NCI-H2081 treated with DMSO at 0.1 percent for 48 hours (cell line): ENCODE data around the gene DNAJC22.
"Not testable (repeated sequence)": the region's sequence is repeated elsewhere in the genome, so short reads cannot be mapped to it uniquely, and the experiment has no call there.

Experiments used
- DNase-seq: peaks from one replicate; lab custom pipeline; 2025; lab: John Stamatoyannopoulos, UW

DNAJC22 gene

DNA sequence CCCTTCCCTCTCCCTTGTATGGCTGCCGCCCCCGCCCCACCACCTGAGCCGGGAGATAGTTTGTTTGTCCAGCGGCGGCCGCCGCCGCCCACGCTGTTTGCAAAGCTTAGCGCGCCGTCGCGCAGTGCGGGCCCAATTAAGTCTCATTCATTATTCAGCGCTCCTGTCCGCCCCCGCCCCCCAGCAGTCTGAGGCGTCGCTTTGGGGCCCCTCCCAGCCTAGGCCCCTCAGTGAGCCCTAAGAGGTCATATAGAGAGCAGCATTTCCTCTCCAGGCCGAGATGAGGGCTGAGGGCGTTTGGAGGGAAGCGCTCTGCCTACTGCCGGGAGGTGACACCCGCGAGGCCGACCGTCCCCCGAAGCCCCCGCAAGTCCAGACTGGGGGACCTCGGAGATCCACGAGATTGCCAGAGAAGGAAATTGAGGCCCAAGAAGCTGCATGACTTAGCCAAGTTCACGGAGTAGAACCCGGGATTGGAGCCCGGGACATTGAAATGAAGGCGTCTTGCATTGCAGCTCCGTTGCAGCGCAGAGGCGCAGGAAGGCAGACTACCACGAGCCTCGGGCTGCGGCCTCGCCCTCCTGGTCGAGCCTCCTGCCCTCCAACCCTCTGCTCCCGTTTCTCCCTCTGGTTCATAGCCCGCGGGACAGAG is at the start of gene DNAJC22:
DNAJC22 (plus strand) TSS at position 230 of the 652 bp plus-strand sequence. CDS start 1,985 bp downstream, outside the sequence.
- no peak for DNase-seq

DNA sequence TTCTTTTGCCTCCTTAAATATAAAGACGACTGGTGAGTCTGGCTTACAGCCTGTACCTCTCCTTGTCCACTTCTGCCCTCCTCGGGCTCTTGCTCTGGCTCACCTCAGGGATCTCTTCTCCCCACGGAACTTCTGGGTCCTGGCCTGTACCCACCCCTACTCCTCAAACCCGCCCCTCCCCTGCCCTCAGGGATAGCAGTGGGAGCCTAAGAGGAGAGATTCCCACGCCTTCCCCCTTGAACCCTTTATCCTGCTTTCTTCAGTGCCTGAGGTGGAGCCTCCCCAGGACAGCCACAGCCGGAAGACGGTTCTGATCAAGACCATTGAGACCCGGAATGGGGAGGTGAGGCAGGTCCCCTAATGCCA is 49.0 kb upstream of the DNAJC22 start:
- DNase-seq: no peak

- no peak for DNase-seq
Observed at GRCh38 chr12:49298160-49298559, 48.5 kb upstream of the DNAJC22 start.

GRCh38 chr12:49301760-49302159 is 44.9 kb upstream of the DNAJC22 start:
- DNase-seq: no peak

GRCh38 chr12:49304161-49304560 is 42.5 kb upstream of the DNAJC22 start:
- no peak for DNase-seq

DNA sequence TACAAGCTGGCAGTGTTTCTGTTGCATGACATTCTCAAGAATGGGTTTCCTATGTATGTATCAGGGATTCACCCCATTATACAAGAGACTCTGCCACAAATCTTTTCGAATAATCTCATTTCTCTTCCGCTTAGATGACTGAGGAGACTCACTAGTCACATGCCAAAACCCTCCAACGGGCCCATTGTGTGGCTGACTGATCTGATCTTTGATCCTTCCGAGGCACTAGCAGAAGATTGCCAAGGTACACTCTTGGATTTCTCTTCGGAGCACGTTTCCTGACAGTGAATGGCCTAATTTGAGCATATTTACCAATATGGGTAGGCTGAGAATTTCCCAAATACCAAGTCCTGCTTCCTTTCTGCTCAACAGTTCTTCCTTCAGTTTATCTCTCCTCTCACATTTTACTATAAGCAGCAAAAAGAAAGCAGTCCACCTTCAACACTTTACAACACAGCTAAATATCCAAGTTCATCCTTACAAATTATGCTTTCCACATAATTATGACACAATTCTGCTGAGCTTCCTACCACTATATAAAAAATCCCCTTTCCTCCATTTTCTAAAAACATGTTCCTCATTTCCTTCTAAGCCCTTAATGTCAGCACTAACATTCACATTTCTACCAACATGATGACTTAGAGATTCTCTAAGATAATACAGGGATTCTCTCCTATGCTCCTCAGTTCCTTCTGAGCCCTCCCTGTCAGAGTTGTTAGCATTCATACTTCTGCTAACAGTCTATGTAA is 40.8 kb upstream of the DNAJC22 start:
- no peak for DNase-seq

- DNase-seq: no peak
Observed at GRCh38 chr12:49309386-49309785, 37.3 kb upstream of the DNAJC22 start.

DNA sequence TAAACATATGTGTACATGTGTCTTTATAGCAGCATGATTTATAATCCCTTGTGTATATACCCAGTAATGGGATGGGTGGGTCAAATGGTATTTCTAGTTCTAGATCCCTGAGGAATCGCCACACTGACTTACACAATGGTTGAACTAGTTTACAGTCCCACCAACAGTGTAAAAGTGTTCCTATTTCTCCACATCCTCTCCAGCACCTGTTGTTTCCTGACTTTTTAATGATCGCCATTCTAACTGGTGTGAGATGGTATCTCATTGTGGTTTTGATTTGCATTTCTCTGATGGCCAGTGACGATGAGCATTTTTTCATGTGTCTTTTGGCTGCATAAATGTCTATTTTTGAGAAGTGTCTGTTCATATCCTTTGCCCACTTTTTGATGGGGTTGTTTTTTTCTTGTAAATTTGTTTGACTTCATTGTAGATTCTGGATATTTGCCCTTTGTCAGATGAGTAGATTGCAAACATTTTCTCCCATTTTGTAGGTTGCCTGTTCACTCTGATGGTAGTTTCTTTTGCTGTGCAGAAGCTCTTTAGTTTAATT is 36.2 kb upstream of the DNAJC22 start:
- not testable (repeated sequence) for DNase-seq

GRCh38 chr12:49314811-49315210 is 31.9 kb upstream of the DNAJC22 start:
- DNase-seq: no peak

GRCh38 chr12:49317118-49317517 is 29.6 kb upstream of the DNAJC22 start:
- DNase-seq: not testable (repeated sequence)

GRCh38 chr12:49320411-49321103 is 26.1 kb upstream of the DNAJC22 start:
- not testable (repeated sequence) for DNase-seq

GRCh38 chr12:49322367-49322707 is 24.4 kb upstream of the DNAJC22 start:
- no peak for DNase-seq

DNA sequence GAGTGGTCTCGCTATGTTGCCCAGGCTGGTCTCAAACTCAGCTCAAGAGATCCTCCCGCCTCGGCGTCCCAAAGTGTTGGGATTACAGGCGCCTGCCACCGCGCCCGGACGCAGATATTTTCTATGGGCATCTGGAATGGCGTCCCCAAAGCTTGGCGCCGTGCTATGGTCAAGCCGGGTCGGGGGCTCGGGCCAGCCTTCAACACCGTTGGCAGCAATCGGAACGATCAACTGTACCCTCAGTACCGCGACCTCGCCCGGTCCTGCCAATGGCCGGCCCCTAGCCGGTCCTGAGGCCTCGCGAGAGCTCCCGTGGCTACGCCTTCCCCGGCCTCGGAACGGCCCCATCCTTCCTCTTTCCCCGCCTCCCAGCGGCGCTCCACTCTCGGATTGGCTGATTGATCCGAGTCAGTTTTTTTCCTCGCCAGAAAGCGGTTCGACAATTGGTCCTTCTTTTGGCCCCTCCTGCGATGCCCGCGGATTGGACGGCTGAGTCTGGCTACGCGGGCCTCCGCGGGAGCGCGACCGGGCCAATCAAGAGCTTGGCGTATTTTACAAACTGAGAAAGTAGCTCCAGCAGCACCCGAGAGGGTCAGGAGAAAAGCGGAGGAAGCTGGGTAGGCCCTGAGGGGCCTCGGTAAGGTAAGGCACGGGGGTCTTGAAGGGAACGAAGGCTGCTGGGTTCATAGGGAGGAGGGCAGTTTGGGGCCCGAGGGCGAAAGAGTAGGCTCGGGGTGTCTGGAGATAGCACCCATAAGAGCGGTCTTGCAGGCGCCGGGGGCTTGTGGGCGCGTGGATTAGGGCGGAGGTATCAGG is 23.8 kb upstream of the DNAJC22 start, which contains the start of gene TROAP:
TROAP (plus strand) TSS at position 548 of the 816 bp plus-strand sequence. CDS start 354 bp downstream, outside the sequence.
- DNase-seq: peak; percentile 96

- DNase-seq: no peak
Observed at GRCh38 chr12:49323524-49324097, 23.1 kb upstream of the DNAJC22 start.

DNA sequence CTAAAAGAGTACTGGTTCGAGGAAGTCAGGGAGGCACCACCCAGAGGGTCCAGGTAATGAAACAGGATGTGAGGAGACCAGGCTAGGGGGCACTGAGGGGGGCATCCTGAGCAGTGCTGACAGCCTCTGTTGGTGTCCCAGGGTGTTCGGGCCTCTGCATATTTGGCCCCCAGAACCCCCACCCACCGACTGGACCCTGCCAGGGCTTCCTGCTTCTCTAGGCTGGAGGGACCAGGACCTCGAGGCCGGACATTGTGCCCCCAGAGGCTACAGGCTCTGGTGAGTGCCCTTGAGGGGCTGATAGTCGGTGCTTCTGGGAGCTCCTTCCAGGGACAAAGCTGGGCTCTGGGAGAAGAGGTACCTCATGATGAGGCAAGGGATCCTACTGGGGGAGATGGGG is 21.1 kb upstream of the DNAJC22 start:
- DNase-seq: no peak

DNA sequence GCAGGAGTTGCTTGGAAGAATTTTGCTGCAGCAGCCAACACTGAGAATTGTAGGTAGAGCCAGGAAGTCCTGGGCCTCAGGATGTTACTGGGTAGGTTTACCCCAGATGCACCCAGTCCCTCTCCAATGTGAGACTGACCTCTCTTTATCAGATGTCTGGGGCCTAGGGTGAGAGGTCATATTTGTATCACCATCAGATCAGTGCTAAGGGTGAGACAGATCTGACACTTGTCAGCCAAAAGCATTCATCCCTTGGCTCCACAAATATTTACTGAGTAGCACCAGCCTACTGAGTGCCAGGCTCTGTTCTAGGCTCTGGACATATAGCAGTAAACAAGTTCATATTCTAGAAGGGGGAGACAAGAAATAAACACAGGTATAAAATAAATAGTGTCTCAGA is 19.3 kb upstream of the DNAJC22 start:
- DNase-seq: no peak

- no peak for DNase-seq
Observed at GRCh38 chr12:49327887-49328286, 18.8 kb upstream of the DNAJC22 start.

GRCh38 chr12:49328816-49329215 is 17.9 kb upstream of the DNAJC22 start:
- no peak for DNase-seq

DNA sequence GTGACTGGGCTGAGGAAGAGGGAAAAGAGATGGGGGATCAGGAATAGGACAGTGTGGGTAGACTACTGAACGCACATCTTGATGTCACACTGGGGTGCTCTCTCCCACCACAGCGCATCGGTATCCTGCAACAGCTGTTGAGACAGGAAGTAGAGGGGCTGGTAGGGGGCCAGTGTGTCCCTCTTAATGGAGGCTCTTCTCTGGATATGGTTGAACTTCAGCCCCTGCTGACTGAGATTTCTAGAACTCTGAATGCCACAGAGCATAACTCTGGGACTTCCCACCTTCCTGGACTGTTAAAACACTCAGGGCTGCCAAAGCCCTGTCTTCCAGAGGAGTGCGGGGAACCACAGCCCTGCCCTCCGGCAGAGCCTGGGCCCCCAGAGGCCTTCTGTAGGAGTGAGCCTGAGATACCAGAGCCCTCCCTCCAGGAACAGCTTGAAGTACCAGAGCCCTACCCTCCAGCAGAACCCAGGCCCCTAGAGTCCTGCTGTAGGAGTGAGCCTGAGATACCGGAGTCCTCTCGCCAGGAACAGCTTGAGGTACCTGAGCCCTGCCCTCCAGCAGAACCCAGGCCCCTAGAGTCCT is 16.6 kb upstream of the DNAJC22 start:
- DNase-seq: no peak

DNA sequence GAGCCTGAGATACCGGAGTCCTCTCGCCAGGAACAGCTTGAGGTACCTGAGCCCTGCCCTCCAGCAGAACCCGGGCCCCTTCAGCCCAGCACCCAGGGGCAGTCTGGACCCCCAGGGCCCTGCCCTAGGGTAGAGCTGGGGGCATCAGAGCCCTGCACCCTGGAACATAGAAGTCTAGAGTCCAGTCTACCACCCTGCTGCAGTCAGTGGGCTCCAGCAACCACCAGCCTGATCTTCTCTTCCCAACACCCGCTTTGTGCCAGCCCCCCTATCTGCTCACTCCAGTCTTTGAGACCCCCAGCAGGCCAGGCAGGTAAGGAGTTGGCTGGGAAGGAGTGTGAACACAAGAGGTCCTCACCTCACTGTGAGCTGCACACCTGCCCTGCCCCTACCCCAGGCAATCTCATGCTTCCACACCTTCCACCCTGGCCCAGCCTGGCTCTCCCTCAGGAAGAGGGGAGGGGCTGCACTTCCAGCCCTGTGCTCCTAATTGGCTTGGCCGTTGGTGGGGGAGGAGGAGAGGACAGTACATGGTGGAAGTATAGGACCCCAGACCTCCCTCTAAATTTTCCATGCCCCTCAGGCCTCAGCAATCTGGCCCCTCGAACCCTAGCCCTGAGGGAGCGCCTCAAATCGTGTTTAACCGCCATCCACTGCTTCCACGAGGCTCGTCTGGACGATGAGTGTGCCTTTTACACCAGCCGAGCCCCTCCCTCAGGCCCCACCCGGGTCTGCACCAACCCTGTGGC is 15.9 kb upstream of the DNAJC22 start:
- no peak for DNase-seq
